PFSK-1 (cell line): ENCODE data around the gene ARHGAP10.

Experiments
- FOXP2 ChIP-seq: optimal IDR thresholded peaks from 2 replicates; pipeline ENCODE3; 2011; ENCODE audit warnings: borderline replicate concordance, control low read depth, inconsistent platforms; ENCODE audit not compliant: insufficient read depth; ENCODE audit errors: extremely low read length, extremely low read depth
- POLR2AphosphoS5 ChIP-seq: IDR thresholded peaks from 2 replicates; pipeline ENCODE4 v1.6.1; 2012; ENCODE audit warnings: low read depth, mild to moderate bottlenecking, control low read depth, low read length, moderate library complexity
- REST ChIP-seq, 2 experiments: IDR thresholded peaks; 2 replicates each; pipeline versions ENCODE4 v1.6.1 to v1.8.0; 2011 to 2012; ENCODE audit warnings: low read depth in 2 of 2, low read length in 2 of 2, control low read depth in 1 of 2, inconsistent platforms in 1 of 2, mild to moderate bottlenecking in 1 of 2, moderate library complexity in 1 of 2; ENCODE audit not compliant: insufficient read depth in 1 of 2
- SIN3A ChIP-seq: IDR thresholded peaks from 2 replicates; pipeline ENCODE4 v1.6.1; 2012; ENCODE audit warnings: mild to moderate bottlenecking, low read length, moderate library complexity, borderline replicate concordance; ENCODE audit not compliant: insufficient read depth
- TAF1 ChIP-seq: IDR thresholded peaks from 2 replicates; pipeline ENCODE4 v1.6.1; 2012; ENCODE audit warnings: low read length, control low read depth, borderline replicate concordance; ENCODE audit not compliant: insufficient read depth

Gene ARHGAP10

GRCh38 chr4:148055844-148056243 is 324.0 kb downstream of the ARHGAP10 start:
- TF ChIP-seq FOXP2 (no peak), SIN3A (no peak), REST (IDR thresholded peaks at IDR 0.05; ENCODE audit: insufficient read depth in 1 of 2, low read depth in 2 of 2, low read length in 2 of 2) (no peak)

GRCh38 chr4:148056879-148057278 is 325.0 kb downstream of the ARHGAP10 start:
- TF ChIP-seq POLR2AphosphoS5 (no peak), SIN3A (no peak), TAF1 (no peak), FOXP2 (no peak), REST (IDR thresholded peaks at IDR 0.05; ENCODE audit: insufficient read depth in 1 of 2, low read depth in 2 of 2, low read length in 2 of 2) (no peak)

GRCh38 chr4:148057516-148057915 is 325.6 kb downstream of the ARHGAP10 start:
- no peak for TF ChIP-seq POLR2AphosphoS5
- no peak for TF ChIP-seq TAF1
- TF ChIP-seq FOXP2, result no peak
- TF ChIP-seq SIN3A, result no peak
- no peak for TF ChIP-seq REST (IDR thresholded peaks at IDR 0.05; ENCODE audit: insufficient read depth in 1 of 2, low read depth in 2 of 2, low read length in 2 of 2)

GRCh38 chr4:148057984-148058859 is 326.3 kb downstream of the ARHGAP10 start:
- TF ChIP-seq REST (IDR thresholded peaks at IDR 0.05; ENCODE audit: insufficient read depth in 1 of 2, low read depth in 2 of 2, low read length in 2 of 2) (no peak), FOXP2 (no peak), TAF1 (no peak), SIN3A (no peak), POLR2AphosphoS5 (no peak)
